Cardiac muscle cell (in vitro differentiated cells and primary cell): ENCODE data around the gene FLNC. TPM values are rescaled to one million over a fixed set of nuclear protein-coding genes. Genes with fewer than 3 reads are reported as not detected.

Source experiments
- DNase-seq, 2 donors: peaks; one replicate each; pipeline versions ENCODE4 v3.0.0 to v3.0.0-alpha.2; 2010 to 2017; ENCODE audit warnings: low read depth in 1 of 2, low spot score in 1 of 2
- H3K27ac ChIP-seq: fragments of 200-600 bp; sonication (generic); 2 replicates; pipeline ENCODE4 v1.5.1; 2016
- H3K27me3 ChIP-seq: fragments of 200-600 bp; sonication (generic); 2 replicates; pipeline ENCODE4 v1.6.0; 2016; ENCODE audit warnings: control low read depth
- H3K36me3 ChIP-seq: fragments of 200-600 bp; sonication (generic); 2 replicates; pipeline ENCODE4 v1.5.1; 2016; ENCODE audit warnings: control low read depth
- H3K4me1 ChIP-seq: fragments of 200-600 bp; sonication (generic); 2 replicates; pipeline ENCODE4 v1.8.1; 2017; ENCODE audit warnings: low read depth, mild to moderate bottlenecking, mixed run types
- H3K4me3 ChIP-seq: fragments of 200-600 bp; sonication (generic); 2 replicates; pipeline ENCODE4 v1.5.1; 2016; ENCODE audit warnings: mild to moderate bottlenecking
- H3K9me3 ChIP-seq: fragments of 200-600 bp; sonication (generic); 2 replicates; pipeline ENCODE4 v1.5.1; 2017; ENCODE audit warnings: low read depth, mild to moderate bottlenecking, control low read depth
- polyA plus RNA-seq: library from polyadenylated mRNA; unstranded; fragments of >200 nt; fragmentation: Nextera tagmentation; extraction: Ambion mirVana; gene quantifications from 2 replicates; pipeline ENCODE4 v1.2.1, GENCODE V29; 2016
- total RNA-seq: library from RNA; depleted of rRNA; stranded (reverse); fragments of >200 nt; gene quantifications from 2 replicates; pipeline ENCODE4 v1.2.3, GENCODE V29; 2016
- TF ChIP-seq, protein P1 (sequence below): IDR thresholded peaks from 2 replicates; pipeline ENCODE4 v1.5.1; 2012; ENCODE audit warnings: low read depth, mild to moderate bottlenecking, low read length

The FLNC gene, protein sequence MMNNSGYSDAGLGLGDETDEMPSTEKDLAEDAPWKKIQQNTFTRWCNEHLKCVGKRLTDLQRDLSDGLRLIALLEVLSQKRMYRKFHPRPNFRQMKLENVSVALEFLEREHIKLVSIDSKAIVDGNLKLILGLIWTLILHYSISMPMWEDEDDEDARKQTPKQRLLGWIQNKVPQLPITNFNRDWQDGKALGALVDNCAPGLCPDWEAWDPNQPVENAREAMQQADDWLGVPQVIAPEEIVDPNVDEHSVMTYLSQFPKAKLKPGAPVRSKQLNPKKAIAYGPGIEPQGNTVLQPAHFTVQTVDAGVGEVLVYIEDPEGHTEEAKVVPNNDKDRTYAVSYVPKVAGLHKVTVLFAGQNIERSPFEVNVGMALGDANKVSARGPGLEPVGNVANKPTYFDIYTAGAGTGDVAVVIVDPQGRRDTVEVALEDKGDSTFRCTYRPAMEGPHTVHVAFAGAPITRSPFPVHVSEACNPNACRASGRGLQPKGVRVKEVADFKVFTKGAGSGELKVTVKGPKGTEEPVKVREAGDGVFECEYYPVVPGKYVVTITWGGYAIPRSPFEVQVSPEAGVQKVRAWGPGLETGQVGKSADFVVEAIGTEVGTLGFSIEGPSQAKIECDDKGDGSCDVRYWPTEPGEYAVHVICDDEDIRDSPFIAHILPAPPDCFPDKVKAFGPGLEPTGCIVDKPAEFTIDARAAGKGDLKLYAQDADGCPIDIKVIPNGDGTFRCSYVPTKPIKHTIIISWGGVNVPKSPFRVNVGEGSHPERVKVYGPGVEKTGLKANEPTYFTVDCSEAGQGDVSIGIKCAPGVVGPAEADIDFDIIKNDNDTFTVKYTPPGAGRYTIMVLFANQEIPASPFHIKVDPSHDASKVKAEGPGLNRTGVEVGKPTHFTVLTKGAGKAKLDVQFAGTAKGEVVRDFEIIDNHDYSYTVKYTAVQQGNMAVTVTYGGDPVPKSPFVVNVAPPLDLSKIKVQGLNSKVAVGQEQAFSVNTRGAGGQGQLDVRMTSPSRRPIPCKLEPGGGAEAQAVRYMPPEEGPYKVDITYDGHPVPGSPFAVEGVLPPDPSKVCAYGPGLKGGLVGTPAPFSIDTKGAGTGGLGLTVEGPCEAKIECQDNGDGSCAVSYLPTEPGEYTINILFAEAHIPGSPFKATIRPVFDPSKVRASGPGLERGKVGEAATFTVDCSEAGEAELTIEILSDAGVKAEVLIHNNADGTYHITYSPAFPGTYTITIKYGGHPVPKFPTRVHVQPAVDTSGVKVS (N-terminal part only)
- total RNA-seq (500 and 516 TPM in 2 replicates), polyA plus RNA-seq (194 and 196 TPM in 2 replicates)

DNA sequence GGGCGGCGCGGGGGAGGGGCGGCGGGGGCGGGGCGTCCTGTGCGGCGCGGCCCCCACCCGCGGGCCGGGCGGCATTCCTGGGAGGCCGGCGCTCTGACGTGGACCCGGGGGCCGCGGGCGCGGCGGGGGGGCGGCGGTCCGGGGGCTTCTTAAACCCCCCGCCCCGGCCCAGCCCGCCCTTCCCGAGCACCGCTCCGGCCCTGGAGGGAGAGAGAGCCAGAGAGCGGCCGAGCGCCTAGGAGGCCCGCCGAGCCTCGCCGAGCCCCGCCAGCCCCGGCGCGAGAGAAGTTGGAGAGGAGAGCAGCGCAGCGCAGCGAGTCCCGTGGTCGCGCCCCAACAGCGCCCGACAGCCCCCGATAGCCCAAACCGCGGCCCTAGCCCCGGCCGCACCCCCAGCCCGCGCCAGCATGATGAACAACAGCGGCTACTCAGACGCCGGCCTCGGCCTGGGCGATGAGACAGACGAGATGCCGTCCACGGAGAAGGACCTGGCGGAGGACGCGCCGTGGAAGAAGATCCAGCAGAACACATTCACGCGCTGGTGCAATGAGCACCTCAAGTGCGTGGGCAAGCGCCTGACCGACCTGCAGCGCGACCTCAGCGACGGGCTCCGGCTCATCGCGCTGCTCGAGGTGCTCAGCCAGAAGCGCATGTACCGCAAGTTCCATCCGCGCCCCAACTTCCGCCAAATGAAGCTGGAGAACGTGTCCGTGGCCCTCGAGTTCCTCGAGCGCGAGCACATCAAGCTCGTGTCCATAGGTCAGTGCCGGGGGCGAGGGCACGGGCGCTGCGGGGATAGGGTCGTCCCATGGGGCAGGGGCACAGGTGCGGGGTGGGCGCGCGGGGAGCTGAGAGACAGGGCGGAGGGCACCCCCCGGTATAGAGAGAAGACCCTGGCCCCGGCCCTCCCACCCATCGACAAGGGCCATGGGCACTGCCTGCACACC is at the start of gene FLNC:
Gene FLNC (plus strand): TSS at position 176 of the 947 bp plus-strand sequence. CDS start 232 bp downstream, at position 408.
- TF ChIP-seq, protein P1, sequence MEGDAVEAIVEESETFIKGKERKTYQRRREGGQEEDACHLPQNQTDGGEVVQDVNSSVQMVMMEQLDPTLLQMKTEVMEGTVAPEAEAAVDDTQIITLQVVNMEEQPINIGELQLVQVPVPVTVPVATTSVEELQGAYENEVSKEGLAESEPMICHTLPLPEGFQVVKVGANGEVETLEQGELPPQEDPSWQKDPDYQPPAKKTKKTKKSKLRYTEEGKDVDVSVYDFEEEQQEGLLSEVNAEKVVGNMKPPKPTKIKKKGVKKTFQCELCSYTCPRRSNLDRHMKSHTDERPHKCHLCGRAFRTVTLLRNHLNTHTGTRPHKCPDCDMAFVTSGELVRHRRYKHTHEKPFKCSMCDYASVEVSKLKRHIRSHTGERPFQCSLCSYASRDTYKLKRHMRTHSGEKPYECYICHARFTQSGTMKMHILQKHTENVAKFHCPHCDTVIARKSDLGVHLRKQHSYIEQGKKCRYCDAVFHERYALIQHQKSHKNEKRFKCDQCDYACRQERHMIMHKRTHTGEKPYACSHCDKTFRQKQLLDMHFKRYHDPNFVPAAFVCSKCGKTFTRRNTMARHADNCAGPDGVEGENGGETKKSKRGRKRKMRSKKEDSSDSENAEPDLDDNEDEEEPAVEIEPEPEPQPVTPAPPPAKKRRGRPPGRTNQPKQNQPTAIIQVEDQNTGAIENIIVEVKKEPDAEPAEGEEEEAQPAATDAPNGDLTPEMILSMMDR = no peak
- Histone ChIP-seq H3K36me3 (peaks cover 4% of the 10 kb centered on the region), H3K27me3 (no peaks in the 10 kb centered on the region), H3K4me3 (peak within 1 kb of the TSS; percentile 72), H3K9me3 (no peaks in the 10 kb centered on the region), H3K27ac (peak within 1 kb of the TSS; percentile 99), H3K4me1 (peaks cover 54% of the 10 kb centered on the region)
- DNase-seq = peak; percentile 78 to 86

DNA sequence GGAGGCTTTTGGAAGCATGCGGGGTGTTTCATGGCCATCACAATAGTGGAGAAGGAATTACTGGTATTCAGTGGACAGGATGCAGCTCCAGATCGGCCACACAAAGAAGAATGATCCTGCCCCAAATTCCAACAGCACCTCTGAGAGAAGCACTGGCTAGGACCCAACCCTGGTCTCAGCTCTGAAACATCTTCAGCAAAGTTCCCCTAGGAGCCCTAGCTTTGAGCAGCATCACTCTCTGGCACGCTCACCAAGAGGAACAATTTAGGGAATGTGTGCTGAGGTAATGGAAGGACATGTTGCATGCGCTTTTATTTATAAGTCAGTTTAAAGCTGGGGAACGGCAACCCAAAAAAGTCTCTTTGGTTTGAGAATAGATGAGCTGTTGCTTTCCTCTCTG is 49.1 kb upstream of the FLNC start:
- Histone ChIP-seq H3K36me3 (no peaks in the 10 kb centered on the region), H3K4me1 (no peaks in the 10 kb centered on the region), H3K9me3 (no peaks in the 10 kb centered on the region), H3K27ac (no peak overlapping the region), H3K4me3 (no peak overlapping the region), H3K27me3 (no peaks in the 10 kb centered on the region)
- peak in 1 of 2 donors; percentile 63 for DNase-seq
- TF ChIP-seq, protein P1 = no peak

- no peak for DNase-seq
- H3K27ac ChIP-seq = no peak overlapping the region
- H3K36me3 ChIP-seq = no peaks in the 10 kb centered on the region
- no peaks in the 10 kb centered on the region for H3K4me1 ChIP-seq
- no peaks in the 10 kb centered on the region for H3K9me3 ChIP-seq
- no peaks in the 10 kb centered on the region for H3K27me3 ChIP-seq
- TF ChIP-seq, protein P1 = no peak
- no peak overlapping the region for H3K4me3 ChIP-seq
Measured at GRCh38 chr7:128781851-128782250, 48.4 kb upstream of the FLNC start.

DNA sequence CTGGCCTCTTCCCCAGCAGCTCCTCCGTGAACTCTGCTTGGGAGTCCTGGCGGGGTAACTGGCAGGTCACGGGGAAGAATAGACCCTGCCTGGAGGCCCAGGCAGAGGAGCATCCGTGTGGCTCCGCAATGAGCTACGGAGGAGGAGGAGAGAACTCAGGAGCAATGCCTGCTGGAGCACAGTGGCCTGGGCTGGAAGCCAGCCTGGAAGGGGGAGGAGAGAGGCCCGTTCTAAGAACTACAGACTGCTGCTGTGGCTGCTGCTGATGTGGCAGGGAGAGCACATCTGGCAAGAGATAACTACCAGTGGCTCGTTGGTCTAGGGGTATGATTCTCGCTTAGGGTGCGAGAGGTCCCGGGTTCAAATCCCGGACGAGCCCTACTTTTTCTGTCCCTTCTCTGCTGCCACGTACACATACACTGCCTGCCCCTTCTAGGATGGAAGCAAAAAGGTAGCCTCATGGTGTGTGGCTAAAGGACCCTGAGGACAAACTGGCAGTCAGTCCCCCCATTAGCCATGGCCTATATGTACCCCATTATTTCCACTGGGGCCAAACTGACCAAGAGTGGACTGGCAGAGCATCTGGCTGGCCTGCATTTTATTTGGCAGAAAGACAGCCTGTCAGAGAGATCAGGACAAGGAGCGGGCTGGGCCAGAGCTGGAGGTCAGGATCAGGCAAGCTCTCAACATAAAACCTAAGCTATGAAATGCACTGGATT is 46.9 kb upstream of the FLNC start:
- H3K27me3 ChIP-seq = no peaks in the 10 kb centered on the region
- DNase-seq = peak; percentile 52 to 95
- H3K4me1 ChIP-seq = no peaks in the 10 kb centered on the region
- TF ChIP-seq, protein P1 = no peak
- H3K9me3 ChIP-seq = no peaks in the 10 kb centered on the region
- no peaks in the 10 kb centered on the region for H3K36me3 ChIP-seq
- H3K4me3 ChIP-seq = no peak overlapping the region
- H3K27ac ChIP-seq = no peak overlapping the region
